IPS DF 19.7 (cell line): ENCODE measurements around the gene ZNF664.

Experiments
- DNase-seq: peaks from one replicate; pipeline ENCODE4 v3.0.0-alpha.2; 2013; ENCODE audit warnings: low read depth, low spot score

The ZNF664 gene

GRCh38 chr12:124009781-124010180 lies 36.8 kb downstream of the ZNF664 start:
- DNase-seq: no peak

DNA sequence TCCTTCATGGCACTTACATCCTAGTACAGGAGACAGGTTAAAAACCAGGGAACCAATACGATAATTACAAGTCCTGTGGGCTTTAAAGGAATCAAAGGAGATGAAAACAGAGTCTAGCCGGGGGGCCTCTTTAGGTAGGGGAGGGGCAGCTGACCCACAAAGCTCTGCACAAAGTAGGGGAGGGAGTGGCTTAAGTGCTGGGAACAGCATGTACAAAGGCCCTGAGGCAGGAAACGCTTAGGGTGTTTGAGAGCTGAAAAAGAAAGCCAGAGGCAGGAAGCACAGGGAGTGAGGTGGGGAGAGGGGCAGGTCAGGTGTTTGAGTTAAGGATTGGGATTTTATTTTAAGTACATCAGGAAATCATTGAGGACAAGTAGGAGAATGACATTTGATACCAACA lies 37.7 kb downstream of the ZNF664 start:
- DNase-seq: no peak

GRCh38 chr12:124011435-124012115 lies 38.6 kb downstream of the ZNF664 start:
- no peak for DNase-seq

DNA sequence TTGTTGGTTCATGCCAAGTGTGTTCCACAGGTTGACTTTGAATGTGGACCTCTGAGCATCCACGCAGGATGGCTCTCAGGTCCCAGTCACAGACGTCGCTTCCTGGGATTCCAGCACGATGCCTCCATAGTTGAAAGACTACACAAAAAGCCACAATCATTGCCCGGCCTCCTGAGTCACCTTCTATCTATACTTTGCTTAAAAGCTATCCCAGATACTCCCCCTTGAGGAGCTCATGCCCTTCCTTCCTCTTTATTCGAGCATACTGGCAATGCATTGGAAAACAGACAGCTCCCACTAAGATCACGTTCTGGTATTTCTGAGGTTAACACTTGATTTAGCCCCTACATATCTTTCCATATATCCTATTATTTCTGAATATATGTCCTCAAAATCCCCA lies 40.1 kb downstream of the ZNF664 start:
- no peak for DNase-seq

DNA sequence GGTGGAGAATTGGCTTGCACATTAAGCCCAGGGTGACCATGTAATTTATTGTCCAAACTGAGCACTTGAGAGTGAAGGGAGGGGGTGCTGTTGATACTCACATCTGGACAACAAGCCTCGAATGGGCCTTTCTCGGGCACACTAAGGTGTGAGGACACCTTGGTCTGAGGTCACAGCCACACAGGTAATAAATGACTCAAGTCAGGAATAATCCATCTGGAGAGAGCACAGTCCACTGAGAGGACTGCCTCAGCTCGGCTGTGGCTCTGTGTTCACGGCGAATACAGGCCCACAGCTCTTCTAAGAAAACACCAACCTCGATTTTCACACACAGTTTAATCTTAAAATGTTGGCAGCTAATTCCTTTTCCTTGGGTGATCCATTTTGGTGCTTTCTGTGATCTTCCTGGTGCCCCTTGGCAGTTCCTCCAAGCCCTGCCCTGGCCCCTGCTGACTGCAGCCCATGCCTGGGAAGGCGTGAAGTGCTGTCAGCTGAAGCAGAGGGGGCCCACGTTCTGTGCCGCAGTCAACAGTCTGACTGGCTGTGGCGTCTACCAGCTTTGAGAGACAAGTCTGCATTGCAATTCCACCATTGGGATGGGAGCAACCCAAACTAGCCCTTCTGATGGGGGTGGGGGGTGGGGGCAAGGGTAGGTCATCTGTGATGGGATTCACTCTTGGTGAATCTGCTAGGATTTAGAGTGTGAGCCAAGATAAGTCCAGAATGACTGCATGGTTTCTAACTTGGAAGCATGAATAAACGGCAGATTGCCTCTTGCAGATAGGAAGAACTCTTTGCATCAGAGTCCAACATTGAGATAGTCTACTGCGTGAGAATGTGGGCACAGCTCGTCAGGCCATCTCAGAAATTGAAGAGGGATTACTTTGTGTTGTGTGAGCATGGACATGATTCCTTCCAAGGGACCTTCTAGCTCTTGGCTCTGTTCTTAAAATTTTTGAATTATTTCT lies 42.8 kb downstream of the ZNF664 start:
- no peak for DNase-seq

- no peak for DNase-seq
Observed at GRCh38 chr12:124017064-124017463, 44.0 kb downstream of the ZNF664 start.

GRCh38 chr12:124018539-124018938 lies 45.5 kb downstream of the ZNF664 start:
- no peak for DNase-seq

DNA sequence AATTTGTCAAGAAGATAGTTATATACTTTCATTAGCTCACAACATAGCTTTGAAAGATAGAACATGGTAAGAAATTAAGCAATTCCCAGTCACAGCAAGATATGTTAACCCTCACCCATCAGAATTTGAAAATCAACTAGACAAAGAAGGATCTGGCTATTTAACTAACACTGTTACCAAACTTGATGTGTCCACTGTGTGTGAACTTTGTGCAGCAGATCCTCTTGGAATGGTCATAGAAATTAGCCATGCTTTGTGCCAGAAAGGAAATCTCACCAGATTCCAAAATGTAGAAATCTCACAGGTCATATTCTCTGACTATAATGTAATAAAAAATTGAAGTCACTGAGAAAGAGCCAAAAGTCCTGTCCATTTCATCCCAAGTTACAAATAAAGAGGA lies 46.1 kb downstream of the ZNF664 start:
- DNase-seq: no peak

GRCh38 chr12:124020514-124020949 lies 47.5 kb downstream of the ZNF664 start:
- DNase-seq: no peak

DNA sequence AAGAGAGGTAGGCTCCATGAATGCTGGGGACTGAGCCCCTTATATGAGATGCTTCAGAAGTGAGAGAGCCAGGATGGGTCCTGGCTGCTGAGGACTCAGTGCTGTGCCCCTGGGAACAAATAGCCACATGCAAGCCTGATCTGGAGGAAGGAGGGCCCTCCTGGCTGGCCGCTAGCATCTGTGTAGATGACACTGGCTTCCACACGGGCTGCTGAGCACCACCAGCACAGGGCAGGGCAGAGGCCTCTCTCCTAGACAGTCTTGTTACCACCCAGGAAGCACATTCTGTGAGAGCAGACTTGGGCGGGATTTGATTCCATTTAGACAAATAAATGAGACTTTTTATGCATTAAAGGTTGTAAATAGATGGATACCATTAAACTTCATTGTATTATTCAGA lies 48.0 kb downstream of the ZNF664 start:
- no peak for DNase-seq

DNA sequence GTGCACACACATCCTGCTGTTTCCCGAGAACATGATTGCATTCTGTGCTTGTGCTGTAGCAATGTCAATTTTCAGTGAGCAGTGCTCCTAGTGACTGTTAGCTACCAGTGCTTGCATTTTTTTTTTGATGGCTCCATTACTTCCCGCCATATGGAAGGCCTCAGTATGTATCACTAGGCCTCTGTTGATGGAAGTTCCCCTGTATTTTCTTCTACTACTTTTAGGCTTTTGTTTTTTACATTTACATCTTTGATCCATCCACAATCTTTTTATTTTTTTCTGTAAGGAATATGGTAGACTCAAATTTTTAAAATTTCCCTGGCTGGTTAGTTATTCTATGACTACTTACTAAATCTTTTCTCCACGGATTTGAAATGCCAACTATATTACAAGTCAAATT lies 49.1 kb downstream of the ZNF664 start:
- DNase-seq: no peak

- DNase-seq: no peak
Observed at GRCh38 chr12:124024263-124024678, 51.3 kb downstream of the ZNF664 start.

DNA sequence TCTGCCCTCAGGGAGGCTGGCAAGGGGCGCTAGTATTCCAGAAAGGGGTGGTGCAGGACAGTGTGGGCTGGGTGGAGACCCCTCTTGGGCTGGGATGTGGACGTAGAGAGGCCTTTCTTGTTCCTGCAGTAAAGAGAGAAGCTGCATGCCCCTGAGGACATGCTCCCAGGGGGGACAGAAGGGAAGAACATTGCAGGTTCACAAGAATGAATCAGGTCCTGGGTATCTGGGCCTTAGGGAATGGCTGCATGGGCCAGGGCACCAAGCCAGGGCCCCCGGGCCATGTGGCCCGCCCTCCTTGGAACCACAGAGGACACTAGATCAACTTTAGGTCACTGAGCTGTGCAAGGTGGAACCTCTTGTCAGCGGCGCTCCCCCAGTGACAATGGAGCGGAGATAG lies 51.8 kb downstream of the ZNF664 start:
- DNase-seq: no peak

DNA sequence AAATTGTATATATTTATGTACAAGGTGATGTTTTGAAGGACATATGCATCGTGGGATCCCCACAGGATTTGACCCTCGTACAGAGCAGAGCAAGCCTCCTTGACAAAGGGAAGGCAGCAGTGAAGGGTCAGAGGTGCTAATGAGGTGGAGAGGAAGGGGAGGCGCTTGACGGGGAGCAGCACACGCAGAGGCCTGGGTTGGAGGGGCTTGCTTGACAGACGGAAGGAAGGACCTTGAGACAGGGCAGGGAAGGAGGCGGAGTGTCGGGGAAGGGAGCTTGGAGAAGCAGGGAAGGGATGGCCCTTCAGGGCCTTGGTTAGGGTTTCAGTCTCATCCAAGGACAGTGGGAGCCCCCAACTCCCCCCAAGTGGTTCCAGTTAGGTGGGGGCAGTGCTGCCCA lies 52.6 kb downstream of the ZNF664 start:
- DNase-seq: no peak

- DNase-seq: no peak
Observed at GRCh38 chr12:124026755-124027745, 54.0 kb downstream of the ZNF664 start.

GRCh38 chr12:124027753-124028554 lies 54.9 kb downstream of the ZNF664 start:
- DNase-seq: no peak

GRCh38 chr12:124028555-124028925 lies 55.5 kb downstream of the ZNF664 start:
- DNase-seq: no peak

GRCh38 chr12:124030008-124030407 lies 57.0 kb downstream of the ZNF664 start:
- no peak for DNase-seq

- DNase-seq: no peak
Observed at GRCh38 chr12:124030510-124030909, 57.5 kb downstream of the ZNF664 start.

- no peak for DNase-seq
Observed at GRCh38 chr12:124031058-124031457, 58.0 kb downstream of the ZNF664 start.
